GM18508 (cell line): ENCODE measurements around the gene MAGI2.

Experiments
- ATAC-seq: cut with Tn5 transposase; IDR thresholded peaks from one replicate; pipeline ENCODE4 v1.9.1; 2021; ENCODE audit warnings: moderate number of reproducible peaks; ENCODE audit not compliant: insufficient read depth, unreplicated experiment

MAGI2 gene

GRCh38 chr7:78479348-78479747 is 974.1 kb downstream of the MAGI2 start:
- no peak for ATAC-seq

GRCh38 chr7:78476851-78477405 is 976.5 kb downstream of the MAGI2 start:
- no peak for ATAC-seq

- ATAC-seq, result no peak
Observed at GRCh38 chr7:78473571-78474301, 979.7 kb downstream of the MAGI2 start.

GRCh38 chr7:78473021-78473420 is 980.4 kb downstream of the MAGI2 start:
- ATAC-seq, result no peak

GRCh38 chr7:78472519-78472918 is 980.9 kb downstream of the MAGI2 start:
- no peak for ATAC-seq

GRCh38 chr7:78465894-78466293 is 987.6 kb downstream of the MAGI2 start:
- ATAC-seq, result no peak

- no peak for ATAC-seq
Observed at GRCh38 chr7:78463039-78463438, 990.4 kb downstream of the MAGI2 start.

GRCh38 chr7:78450706-78451105 is 1002.8 kb downstream of the MAGI2 start:
- ATAC-seq, result no peak

- ATAC-seq, result no peak
Observed at GRCh38 chr7:78448911-78449310, 1004.6 kb downstream of the MAGI2 start.

- no peak for ATAC-seq
Observed at GRCh38 chr7:78444267-78444666, 1009.2 kb downstream of the MAGI2 start.

GRCh38 chr7:78443811-78444210 is 1009.7 kb downstream of the MAGI2 start:
- no peak for ATAC-seq

- no peak for ATAC-seq
Observed at GRCh38 chr7:78441737-78442136, 1011.7 kb downstream of the MAGI2 start.

GRCh38 chr7:78438433-78438832 is 1015.0 kb downstream of the MAGI2 start:
- ATAC-seq, result no peak

GRCh38 chr7:78437118-78437517 is 1016.3 kb downstream of the MAGI2 start:
- ATAC-seq, result no peak

- no peak for ATAC-seq
Observed at GRCh38 chr7:78435355-78435754, 1018.1 kb downstream of the MAGI2 start.

GRCh38 chr7:78434281-78434680 is 1019.2 kb downstream of the MAGI2 start:
- ATAC-seq, result no peak

GRCh38 chr7:78433421-78433820 is 1020.0 kb downstream of the MAGI2 start:
- no peak for ATAC-seq

GRCh38 chr7:78429878-78430277 is 1023.6 kb downstream of the MAGI2 start:
- ATAC-seq, result no peak

- ATAC-seq, result no peak
Observed at GRCh38 chr7:78427209-78427608, 1026.3 kb downstream of the MAGI2 start.

- no peak for ATAC-seq
Observed at GRCh38 chr7:78420001-78420400, 1033.5 kb downstream of the MAGI2 start.

- ATAC-seq, result no peak
Observed at GRCh38 chr7:78417180-78417853, 1036.2 kb downstream of the MAGI2 start.

- ATAC-seq, result no peak
Observed at GRCh38 chr7:78413568-78413967, 1039.9 kb downstream of the MAGI2 start.
